ENCODE data around the gene AXIN1.
"Not testable (repeated sequence)": the region's sequence is repeated elsewhere in the genome, so short reads cannot be mapped to it uniquely, and the experiment has no call there.

AXIN1 gene

DNA sequence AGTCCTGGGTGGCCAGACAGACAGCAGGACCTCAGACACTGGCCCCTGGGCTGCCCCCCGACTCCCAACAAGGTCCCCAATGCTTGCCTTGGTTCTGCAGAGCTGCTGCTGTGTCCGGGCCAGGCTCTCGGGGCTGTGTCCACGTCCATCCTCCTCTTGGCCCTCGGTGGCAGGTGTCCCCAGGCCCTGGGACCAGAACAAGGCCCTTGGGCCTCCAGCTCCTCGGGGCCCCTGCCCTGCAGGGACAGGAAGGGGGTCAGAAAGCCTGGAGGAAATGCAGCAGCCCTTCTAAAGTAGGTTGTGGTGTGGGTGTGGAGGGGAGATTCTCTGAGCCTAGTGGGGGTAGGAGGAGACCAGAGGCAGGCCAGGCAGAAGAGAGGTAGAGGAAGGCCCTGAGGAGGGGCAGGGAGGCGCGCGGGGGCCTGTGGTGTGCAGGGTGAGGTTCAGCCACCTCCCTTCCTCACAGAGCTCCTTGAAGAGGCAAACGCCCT, 2.5 kb upstream of the AXIN1 start:
- DNase-seq (ENCODE audit: low read depth, low spot score): no peak

DNA sequence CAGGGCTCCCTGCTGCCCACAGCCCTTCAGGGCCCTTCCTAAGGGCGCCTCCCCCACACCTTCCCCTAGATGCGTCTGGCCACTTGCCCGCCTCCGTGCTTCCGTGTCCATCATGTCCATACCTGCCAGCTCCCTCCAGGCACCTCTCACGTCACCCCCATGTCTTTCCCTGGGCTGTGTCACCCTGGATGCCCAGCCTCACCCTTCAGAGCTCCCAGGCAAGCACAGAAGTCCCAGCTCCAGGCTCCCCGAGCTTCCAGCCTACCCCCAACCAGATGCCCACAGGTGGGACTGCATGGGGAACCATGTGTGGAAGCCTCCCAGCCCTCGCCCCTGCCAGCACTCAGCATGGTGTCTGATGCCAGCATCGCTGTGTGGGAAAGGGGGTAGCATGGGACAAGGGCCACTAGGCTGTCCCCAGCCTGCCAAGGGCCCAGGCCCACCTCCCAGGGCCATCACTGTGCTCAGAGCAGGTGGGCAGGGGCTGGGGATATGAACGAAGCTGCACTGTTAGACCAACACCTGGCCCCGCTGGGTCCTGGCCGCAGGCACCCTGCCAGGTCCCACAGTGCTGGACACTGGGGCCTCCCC, 1.9 kb upstream of the AXIN1 start:
- DNase-seq (ENCODE audit: low read depth, low spot score): no peak

DNA sequence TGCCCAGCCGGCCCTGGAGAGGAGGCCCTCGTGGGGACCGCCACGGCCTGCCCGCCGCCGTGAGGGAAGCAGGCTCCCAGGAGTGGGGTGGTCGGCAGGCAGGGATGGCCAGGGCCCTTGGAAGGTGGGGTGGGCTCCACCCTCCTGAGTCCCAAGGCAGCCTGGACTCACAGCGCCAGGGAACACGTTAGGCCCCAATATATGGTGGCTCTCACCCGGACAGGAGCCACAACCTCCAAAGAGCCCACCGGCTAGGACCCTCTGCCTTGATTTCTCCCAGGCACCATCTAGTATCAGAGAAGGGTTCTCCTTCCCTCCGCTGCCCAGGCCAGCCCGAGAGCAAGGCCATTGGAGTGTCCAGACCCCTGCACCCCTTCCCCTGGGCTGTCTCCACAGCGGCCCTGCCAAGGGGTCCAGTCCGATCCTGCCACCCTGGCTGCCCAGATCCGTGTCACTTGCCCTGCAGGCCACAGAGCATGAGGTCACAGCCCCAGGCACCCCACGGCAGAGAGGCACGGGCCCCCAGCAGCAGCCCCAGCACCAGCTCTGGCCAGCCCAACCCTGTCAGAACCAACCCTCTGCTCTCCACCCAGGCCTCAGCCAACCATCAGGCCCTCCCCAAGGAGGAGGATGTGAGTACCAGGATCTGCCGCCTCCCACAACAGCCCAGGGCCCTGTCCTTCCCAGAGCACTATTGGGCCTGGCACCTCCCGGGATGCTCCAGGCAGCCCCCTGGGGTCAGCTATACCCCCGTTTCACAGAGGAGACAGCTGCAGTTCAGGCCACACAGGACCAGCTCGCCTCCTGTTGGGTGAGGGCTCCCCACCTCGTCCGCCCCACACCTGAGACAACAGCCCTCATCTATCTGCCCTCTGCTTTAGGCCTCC, 1.1 kb upstream of the AXIN1 start:
- no peak for DNase-seq (ENCODE audit: low read depth, low spot score)

DNA sequence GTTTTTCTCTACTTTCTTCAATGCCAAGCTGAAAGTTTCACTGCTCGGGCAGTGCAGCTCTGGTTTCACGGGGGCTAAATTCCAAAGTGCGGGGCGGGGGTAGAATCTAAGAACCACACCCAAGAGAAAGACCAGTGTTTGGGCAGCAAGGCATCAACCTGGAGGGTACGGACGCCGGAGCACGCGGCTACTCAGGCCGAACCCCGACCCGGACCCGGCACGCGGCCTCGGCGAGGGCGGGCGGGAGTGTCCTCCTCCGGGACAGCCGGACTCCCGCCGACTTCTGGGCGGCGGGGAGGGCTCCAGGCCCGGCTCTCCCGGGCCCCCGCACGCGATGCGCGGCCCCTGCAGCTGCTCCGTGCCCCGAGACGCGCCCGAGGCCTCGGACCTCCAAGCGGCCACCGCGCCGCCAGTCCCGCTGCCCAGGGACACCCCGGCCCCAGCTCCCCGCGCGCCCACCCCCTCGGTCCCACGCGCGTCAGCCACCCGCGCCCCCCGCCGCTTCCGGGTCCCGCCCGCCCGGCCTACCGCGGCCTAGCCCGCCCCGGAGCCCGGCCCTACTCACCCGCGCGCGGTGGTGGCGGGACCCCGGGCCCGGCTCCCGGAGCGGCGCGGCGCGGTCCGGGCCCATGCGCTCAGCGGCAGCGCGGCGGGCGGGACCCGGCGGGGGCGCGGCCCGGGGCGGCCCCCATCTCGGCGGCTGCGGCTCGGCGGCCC, 561 bp downstream of the AXIN1 start:
- peak; percentile 47 for DNase-seq (ENCODE audit: low read depth, low spot score)

DNA sequence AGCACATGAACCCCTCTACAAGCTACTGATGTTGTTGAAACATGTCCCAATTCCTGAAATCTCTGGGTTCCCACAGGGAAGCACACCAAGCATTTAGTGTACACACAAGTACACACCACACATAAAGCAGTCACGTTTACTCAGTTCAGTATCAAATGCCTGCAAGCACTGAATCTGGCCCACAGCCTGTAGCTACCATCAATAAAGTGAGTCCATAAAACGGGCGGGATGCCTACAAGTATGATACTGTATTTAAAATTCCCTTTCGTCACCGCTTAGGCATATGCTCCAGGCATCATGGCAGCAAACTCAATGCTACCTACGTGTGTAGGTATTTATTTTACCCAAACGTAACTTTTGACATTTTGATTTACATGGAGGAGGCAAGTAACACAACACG, 2.3 kb downstream of the AXIN1 start:
- no peak for DNase-seq (ENCODE audit: low read depth, low spot score)

DNA sequence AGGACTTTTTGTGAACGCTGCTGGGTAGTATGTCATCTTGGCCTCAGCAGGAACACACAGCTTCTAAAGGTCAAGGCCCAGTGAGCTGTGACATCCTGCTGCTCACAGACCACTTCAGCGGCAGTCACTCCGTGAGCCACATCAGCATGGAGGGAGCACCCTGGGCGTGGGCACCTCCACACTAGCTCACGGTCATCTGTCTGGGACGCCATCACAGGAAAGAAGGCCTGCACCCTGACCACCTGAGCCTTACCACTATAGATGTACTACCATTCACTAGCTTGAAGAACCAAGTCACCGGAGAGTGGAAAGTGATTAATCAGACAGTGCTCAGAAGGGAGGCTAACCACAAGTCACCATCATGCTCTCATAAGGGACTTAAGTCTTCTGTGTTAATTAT, 3.3 kb downstream of the AXIN1 start:
- DNase-seq (ENCODE audit: low read depth, low spot score): no peak

DNA sequence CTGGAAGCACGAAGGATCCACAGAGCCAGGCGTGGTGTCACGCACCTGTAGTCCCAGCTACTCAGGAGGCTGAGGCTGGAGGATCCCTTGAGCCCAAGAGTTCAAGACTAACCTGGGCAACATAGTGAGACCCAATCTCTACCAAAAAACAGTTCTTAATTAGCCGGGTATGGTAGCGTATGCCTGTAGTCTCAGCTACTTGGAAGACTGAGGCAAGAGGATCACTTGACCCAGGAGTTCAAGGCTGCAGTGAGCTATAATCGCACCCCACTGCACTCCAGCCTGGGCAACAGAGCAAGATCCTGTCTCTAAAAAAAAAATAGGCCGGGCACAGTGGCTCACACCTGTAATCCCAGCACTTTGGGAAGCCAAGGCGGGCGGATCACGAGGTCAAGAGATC, 4.0 kb downstream of the AXIN1 start:
- not testable (repeated sequence) for DNase-seq (ENCODE audit: low read depth, low spot score)

DNA sequence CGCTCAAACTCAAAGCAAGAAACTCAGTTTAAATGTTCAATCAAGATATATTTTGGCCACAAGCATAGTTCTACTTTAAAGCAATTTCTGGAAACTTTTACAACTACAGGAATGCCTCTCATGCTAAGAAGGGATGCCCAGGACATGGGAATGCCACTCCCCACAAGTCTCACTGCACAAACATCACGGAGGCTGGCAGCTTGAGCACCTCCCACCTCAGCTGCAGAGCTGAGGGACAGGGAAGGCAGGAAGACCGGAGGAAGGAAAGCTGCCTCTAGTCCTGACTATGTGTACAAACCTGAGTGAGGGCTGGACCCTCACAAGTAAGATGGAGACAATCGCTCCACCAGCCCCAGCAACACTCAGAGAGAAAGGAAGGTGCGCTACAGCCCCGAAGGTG, 5.3 kb downstream of the AXIN1 start:
- DNase-seq (ENCODE audit: low read depth, low spot score): no peak

DNA sequence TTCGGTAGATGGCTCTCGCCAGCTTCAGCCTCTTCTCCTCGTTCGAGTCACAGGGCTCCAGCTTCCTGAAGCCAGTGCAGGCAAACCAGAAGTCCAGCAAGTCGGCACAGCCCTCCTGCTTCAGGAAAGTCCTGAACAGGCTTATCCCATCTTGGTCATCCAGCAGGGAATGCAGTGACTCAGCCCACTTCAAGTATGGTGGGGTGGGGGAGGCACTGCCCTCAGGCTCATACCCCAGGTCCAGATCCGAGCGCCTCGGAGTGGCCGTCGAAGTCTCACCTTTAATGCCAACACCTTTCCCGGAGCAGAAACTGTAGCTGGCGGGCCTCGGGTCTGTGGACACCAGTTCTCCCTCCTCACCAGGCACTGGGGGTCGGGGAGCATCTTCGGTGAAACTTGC, 5.9 kb downstream of the AXIN1 start:
- DNase-seq (ENCODE audit: low read depth, low spot score): peak; percentile 69

DNA sequence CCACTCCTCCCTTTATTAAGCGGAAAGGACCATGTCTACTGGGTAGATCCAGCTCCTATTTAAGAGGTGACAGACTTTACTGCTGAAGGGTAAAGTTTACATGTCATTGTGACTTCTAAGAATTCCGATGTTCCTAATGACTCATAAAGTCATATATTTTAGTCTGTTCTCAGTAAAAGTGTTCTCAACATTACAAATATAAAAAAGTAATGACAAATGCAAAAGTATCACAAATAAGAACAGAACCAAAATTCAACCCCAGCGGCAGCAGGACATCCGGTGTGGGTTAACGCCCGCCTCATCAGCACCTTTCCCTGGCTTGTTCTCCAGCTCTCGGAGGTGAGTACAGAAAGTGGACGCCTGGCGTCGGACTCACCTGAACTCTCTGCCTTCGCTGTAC, 6.8 kb downstream of the AXIN1 start:
- DNase-seq (ENCODE audit: low read depth, low spot score): no peak

DNA sequence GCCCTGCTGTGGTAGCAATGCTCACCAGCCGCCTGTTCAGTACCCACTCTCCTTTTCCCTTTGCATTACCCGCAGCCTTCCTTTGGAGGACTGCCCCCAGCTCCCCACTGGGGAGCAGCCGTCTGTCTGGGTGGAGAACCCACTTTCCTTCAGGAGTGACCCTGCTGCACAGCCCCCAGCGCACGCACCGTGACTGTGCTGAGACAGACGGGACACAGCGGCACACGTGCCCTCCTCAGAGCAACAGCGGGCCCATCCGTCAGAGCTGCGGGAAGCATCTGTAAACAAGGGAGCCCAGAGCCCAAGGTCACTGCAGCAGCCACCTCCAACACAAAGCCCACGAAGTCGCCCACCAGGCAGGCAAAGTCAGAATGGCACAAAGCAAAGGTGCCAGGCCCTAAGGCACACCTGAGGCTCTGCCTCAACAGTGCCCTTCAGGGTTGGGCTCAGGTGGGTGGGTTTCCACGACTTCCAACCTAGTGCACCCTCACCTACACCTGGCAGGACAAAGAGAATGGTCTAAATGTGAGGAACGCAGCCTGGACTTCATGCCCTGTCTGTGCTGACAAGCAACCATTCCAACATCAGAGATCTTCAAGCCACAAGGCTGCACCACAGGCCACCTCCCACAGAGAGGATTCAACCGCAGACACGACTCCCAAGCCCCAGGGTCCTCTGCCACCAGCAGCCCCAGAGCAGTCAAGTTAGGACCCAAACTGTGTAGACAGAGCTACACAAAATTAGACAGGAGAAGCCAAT, 9.9 kb downstream of the AXIN1 start:
- no peak for DNase-seq (ENCODE audit: low read depth, low spot score)

DNA sequence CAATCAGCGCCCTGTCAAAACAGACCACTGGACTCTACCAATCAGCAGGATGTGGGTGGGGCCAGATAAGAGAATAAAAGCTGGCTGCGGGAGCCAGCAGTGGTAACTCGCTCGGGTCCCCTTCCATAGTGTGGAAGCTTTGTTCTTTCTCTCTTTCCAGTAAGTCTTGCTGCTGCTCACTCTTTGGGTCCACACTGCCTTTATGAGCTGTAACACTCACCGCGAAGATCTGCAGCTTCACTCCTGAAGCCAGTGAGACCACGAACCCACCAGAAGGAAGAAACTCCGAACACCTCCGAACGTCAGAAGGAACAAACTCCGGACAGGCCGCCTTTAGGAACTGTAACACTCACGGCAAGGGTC, 10.6 kb downstream of the AXIN1 start:
- DNase-seq (ENCODE audit: low read depth, low spot score): not testable (repeated sequence)

DNA sequence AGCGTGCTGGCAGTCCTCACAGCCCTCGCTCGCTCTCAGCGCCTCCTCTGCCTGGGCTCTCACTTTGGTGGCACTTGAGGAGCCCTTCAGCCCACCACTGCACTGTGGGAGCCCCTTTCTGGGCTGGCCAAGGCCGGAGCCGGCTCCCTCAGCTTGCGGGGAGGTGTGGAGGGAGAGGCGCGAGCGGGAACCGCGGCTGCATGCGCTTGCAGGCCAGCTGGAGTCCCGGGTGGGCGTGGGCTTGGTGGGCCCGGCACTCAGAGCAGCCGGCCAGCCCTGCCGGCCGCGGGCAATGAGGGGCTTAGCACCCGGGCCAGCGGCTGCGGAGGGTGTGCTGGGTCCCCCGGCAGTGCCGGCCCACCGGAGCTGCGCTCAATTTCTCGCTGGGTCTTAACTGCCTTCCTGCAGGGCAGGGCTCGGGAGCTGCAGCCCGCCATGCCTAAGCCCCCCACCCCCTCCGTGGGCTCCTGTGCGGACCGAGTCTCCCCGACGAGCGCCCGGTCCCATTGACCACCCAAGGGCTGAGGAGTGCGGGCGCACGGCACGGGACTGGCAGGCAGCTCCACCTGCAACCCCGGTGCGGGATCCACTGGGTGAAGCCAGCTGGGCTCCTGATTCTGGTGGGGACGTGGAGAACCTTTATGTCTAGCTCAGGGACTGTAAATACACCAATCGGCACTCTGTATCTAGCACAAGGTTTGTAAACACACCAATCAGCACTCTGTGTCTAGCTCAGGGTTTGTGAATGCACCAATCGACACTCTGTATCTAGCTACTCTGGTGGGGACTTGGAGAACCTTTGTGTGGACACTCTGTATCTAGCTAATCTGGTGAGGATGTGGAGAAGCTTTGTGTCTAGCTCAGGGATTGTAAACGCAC, 11.2 kb downstream of the AXIN1 start:
- DNase-seq (ENCODE audit: low read depth, low spot score): not testable (repeated sequence)

DNA sequence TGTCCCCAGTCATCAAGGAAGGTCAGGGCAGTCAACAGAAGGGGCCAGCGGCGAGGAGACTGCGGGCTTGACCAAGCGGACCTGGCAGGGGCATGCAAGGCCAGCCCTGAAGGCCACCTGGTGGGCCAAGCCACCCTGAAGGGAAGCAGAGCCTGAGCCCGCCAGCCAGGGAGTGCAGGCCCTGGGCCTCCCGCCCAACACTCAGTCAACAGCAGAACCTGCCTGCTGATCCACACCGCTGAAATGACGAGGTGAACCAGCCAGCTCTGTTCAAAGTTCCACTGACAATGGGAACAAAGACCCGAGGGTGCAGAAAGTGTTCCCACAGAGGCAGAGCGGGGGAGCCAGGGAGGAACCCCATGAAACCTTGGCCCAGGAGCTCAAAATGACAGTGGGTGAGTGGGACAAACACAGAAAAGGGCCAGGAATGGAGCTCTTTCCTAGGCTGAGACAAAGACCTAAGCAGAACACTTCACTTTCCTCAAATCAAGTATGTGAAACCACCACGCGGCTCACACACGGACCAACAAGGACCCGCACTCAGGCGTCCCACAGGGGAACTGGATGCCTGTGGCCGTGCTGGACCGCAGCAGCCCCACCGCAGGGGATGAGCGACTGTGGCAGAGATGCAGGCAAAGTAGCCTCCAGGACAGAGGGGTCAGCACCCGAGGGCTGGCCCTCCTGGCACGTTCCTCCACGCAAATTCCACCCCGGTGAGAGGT, 12.0 kb downstream of the AXIN1 start:
- DNase-seq (ENCODE audit: low read depth, low spot score): no peak

DNA sequence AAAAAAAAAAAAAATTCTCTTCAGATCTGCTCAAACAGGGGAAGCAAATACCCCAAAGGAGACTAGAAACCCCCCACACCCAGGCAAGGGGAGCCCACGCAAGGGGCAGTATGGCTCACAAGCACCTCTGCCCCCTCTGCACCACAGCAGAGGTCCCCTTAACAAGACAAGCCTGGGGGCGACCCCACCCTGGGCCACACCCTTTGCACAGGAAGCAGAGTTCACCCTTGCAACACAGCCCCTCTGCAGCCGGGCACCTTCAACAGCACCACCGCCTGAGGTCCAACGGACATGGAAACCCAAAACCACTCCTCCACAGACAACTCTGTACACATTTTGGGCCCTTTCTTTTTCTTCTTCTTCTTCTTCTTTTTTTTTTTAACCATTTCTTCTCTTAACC, 12.8 kb downstream of the AXIN1 start:
- DNase-seq (ENCODE audit: low read depth, low spot score): no peak

DNA sequence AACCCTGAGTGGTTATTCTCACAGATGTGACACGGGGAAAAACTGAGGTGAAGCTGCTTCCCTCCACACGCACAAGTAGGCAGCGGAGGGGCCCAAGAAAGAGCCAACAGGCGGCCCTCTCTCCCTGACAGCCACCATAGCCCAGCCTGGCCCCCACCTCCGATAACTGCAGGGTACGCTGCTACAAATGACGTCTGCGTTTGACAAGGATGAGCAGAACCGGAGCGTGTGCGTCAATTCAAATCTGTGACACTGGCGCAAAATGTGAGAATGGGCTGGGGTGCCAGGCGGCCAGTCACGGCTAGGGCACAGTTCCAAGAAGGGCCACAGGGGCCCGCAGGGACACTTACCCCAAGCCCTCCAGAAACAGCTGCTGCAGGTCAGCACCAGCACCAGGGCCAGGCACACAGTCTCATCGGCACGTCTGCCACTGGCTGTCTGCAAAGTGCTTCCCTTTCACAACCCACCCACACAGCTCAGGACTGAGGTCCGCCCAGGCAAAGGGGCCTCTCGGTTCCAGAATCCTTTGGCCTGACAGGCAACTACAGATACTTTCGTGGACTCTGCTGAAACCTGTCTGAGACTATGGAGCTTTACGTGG, 14.4 kb downstream of the AXIN1 start:
- no peak for DNase-seq (ENCODE audit: low read depth, low spot score)

DNA sequence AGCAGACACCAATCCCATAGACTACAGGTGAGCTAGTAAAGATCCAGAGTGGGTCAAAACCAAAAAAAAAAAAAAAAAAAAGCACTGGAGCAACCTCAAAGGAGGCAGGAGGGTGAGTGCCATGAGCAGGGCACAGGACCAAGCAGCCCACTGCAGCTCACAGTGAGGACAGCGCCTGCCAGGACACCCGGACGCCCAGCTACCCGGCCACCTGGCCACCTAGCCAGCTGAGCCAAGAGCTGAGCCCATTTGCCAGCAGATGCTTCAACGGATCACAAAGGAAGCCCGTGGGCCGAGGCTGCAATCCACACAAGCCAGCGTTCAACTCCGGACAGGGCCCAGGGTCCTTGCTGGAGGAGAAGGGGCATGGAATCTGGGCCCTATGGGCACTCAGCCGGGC, 15.1 kb downstream of the AXIN1 start:
- DNase-seq (ENCODE audit: low read depth, low spot score): no peak

DNA sequence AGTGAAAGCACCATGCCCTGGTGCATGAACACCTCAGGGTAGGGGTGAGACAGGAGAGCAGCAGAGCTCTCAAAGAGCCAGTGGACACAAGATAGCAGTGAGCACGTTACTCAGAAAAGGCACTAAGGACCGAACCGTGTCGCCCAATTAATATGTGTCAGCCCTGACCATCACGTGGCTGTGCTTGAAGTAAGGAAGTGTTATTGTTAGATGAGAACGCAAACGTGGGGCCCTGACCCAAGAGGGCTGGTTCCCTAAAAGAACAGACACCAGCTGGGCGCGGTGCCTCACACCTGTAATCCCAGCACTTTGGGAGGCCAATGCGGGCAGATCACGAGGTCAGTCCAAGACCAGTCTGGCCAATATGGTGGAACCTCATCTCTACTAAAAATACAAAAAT, 16.3 kb downstream of the AXIN1 start:
- DNase-seq (ENCODE audit: low read depth, low spot score): no peak

DNA sequence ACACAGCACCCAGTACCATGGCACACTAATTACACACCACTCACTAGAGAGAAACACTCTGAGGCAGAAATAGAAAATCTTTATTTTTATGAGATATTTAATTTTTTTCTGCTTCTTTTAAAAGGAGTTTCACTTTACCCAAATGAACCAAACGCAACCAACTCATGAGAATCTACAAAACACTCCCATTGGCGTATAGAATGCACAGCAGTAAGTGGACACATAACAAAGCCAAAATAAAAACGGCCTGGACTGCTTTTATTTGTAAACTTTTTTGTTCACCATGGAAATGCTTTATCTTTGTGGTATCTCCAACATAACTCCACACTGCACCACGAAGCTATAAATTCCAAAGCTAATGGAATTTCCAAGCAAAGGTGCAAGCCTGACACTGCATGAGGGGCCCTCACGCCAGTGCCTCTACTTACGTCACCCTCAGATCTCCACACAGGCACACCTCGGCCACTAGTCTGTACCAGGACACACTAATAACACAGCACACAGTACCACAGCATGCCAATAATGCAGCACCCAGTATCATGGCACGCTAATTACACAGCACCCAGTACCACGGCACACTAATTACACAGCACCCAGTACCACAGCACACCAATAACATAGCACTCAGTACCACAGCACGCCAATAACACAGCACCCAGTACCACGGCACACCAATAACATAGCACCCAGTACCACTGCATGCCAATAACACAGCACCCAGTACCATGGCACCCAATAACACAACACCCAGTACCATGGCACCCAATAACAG, 17.5 kb downstream of the AXIN1 start:
- not testable (repeated sequence) for DNase-seq (ENCODE audit: low read depth, low spot score)

Data from astrocyte of the hippocampus (primary cell).